HG02981 (cell line): ENCODE results near the gene ENTR1.

Experiments
- ATAC-seq: cut with Tn5 transposase; IDR thresholded peaks from one replicate; pipeline ENCODE4 v1.9.1; 2021; ENCODE audit warnings: mild to moderate bottlenecking, moderate library complexity; ENCODE audit not compliant: unreplicated experiment

The ENTR1 gene

DNA sequence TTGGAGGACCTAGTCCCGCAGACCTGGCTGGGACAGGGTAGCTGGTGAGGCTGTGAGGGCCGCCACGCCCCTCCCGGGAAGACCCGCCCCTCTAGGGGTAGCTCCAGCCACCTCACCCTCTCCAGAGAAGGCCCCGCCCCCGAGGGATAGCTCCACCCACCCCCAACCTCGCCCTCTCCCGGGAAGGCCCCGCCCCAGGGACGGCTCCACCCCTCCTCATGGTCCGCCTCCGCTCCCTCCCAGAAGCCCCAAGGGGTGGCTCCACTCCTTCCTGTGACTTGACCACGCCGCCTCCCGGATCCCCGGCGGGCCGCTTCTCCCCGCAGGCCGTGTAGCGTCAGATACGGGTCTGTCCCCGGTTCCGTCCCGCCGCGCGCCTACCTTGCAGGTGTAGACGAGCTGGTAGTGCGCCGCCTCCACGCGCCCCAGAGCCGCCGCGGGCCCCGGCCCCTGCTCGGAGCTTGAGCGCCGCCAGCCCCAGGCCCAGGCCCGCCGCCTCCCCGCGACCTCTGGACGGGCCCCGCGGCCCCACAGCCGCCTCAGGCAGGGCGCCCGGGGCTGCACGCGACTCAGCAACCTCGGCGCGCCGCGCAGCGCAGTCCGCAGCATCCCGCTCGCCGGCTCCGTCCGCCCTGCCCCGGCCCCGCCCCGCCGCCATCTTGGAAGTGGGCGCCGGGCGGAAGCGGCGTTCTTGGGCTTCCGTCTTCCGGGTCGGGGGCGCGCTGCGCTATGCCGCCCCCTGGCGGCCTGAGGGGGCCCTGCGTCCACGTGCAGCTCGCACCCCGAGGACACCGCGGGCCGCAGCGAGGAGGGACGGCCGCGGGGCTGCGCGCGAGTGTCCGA lies 47.1 kb downstream of the ENTR1 start, which contains the start of gene DNLZ:
Gene DNLZ (minus strand): TSS at position 639 of the 843 bp plus-strand sequence. CDS start 30 bp downstream, at position 609.
- peak; percentile 81 for ATAC-seq

DNA sequence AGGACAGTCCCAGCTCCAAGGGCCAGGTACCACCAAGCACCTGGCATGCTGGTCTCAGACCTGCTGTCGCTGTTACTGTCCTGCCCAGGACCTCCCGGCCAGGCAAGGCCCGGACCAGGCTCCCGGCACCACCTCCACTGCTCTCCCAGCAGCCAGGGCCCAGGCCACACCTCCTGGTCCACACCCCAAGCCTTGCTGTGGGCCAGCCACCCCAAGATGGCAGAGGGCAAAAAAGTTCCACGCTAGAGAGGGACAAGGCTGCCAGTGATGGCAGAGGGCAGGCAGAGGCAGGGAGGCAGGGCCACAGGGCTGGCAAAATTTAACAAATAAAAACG lies 48.0 kb downstream of the ENTR1 start:
- ATAC-seq, result no peak

DNA sequence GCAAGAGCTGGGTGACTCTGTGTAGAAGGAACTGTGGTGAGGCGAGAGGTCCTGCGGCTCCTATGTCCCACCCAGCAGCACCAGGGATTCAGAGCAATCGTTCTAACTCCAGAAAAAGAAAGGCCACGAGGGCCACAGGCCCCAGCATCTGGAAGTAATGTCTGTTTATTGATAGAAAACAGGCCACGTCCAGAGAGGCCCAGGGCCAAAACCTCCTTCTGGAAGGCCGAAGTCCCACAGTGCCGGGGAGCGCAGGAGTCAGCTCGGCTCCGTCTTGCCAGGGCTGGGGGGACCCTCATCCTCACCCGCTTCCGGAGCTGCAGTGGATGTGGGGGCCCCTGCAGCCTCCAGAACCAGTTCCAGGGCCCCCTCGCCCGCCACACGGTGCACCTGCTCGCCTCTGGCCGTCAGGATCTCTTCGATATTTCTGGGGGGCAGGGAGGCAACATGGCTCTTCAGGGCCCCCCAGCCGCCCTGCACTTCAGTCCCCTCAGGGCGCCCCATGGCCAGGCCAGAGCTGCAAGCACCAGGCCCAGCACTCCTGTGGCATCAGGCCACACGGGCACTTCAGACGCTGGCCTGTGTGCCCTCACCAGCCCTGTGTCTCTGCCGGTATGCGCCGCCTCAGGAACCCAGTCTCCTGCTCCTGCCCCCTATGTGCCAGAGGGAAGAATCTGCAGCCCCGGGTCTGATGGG lies 48.5 kb downstream of the ENTR1 start:
- no peak for ATAC-seq

GRCh38 chr9:136361047-136361753 lies 49.2 kb downstream of the ENTR1 start:
- no peak for ATAC-seq

GRCh38 chr9:136359774-136360718 lies 50.4 kb downstream of the ENTR1 start:
- ATAC-seq, result no peak

GRCh38 chr9:136358888-136359287 lies 51.5 kb downstream of the ENTR1 start:
- no peak for ATAC-seq

- no peak for ATAC-seq
These were observed 52.4 kb downstream of the ENTR1 start for GRCh38 chr9:136358016-136358415.

DNA sequence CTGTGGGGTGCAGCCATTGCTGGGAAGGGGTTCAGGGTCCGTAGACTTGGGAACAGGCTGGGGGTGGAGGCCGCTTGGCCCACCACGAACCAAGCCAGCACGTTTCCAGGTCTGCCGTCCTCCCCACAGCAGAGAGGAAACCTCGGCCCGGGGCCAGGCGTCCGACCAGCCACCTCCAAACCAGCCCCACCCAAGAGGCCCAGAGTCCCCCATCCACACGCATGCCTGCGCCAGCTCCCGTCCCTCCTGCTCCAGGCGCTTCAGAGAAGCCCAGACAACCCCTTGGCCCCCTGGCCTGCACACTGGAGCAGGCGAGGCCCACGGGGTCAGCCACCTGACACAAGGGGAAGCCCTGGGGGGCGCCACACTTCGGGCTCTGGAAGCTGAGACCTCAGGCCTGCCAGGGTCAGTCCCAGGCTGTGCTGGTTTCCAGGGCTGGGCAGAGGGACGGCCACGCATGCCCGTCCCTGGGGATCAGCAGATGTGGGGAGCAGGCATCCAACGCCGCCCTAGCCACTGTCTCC lies 53.1 kb downstream of the ENTR1 start:
- ATAC-seq, result no peak

- no peak for ATAC-seq
These were observed 54.5 kb downstream of the ENTR1 start for GRCh38 chr9:136355616-136356557.

GRCh38 chr9:136354592-136355085 lies 55.8 kb downstream of the ENTR1 start:
- no peak for ATAC-seq

DNA sequence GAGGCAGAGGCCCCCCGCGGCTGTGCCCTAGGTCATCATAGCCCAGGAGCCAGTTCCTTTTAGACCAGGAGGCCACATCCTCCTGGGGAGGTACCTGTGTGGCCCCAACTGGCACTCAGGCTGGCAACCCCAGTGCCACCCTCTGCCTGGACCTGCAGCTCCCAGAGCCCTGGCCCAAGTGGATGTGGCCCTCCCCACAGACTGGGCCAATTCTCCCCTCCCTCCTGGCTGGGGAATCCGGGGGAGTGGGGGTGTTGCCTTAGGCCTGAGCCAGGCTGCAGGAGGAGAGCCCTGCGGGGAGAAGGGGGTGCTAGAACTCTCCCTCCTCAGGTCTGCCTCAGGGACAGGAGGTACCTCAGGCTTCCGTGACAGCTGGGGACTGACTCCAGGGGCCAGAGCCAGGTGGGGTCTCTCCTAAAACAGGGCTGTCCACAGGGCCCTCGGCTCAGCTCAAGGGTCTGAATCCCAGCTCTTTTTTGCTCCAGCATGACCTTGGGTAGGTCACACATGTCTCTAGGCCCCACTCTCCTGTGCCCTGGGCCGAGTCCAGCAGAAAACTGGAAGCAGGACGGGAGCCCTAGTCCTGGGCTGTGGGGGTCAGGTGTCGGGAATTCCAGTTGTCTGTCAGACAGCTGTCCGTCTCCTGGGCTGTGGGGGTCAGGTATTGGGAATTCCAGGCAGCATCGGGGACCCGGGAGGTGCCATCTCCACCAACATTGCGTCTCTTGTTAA lies 56.5 kb downstream of the ENTR1 start:
- no peak for ATAC-seq

DNA sequence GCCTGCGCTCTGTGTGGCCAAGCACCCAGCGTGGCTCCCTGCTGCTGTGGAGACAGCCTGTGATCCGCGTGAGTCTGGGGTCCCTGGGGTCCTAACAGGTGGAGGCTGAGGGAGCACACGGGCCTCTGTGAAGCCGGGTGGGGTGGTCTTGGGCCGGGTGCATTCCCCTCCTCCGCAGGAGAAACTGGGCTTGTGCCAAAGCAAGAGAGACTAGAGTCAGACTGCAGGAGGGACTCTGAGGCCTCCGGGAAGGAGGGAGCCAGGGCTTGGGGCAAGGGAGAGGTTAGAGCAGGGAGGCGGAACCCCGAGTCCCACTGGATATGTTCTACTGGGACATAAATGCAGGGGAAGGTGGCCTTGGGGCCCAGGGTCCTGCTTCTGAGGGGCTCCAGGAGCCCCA lies 57.3 kb downstream of the ENTR1 start:
- ATAC-seq, result no peak

DNA sequence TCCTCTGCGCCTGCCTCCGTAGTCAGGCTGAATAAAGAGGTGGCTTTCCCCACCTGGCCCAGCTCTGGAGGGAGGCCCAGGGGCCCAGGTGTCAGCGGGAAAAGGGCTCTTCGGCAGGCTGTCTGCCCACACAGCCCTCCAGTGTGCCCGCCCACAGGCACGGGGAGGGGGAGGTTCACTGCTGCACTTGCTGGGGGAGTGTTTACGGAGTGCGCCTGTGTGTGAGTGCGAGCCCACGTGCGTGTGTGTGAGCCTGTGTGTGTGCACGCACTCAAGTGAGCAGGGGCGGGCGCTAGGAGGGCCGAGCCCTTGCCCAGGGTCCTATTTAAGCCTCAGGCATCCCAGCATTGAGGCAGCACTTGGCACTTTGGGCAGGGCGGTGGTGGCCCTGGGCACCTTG lies 57.7 kb downstream of the ENTR1 start:
- no peak for ATAC-seq
